ENCODE results near the gene IPO5. TPM values are rescaled to one million over a fixed set of nuclear protein-coding genes. Genes with fewer than 3 reads are reported as not detected.

The IPO5 gene
- total RNA-seq, 1 experiment from 2014 or later: 342 TPM

GRCh38 chr13:97967226-97967625 lies 13.8 kb downstream of the IPO5 start:
- H2BK12ac ChIP-seq (ENCODE audit: insufficient read length, low read depth, low read length): no peak overlapping the region
- no peaks in the 10 kb centered on the region for H3K36me3 Mint-ChIP-seq (ENCODE audit: insufficient read depth in 1 of 3, low read depth in 3 of 3)
- no peaks in the 10 kb centered on the region for H3K9me3 Mint-ChIP-seq
- DNase-seq: no peak
- H3K9me3 ChIP-seq (ENCODE audit: control insufficient read depth, low read depth, low read length): no peaks in the 10 kb centered on the region
- no peaks in the 10 kb centered on the region for H3K4me1 ChIP-seq (ENCODE audit: insufficient read depth, low read length)
- no peak overlapping the region for H3K4me2 ChIP-seq (ENCODE audit: insufficient read depth, insufficient read length, low read length)
- no peaks in the 10 kb centered on the region for H3K4me1 Mint-ChIP-seq
- no peak overlapping the region for H4K8ac ChIP-seq (replicated peaks; ENCODE audit: insufficient read length, low read depth, low read length)
- H4K91ac ChIP-seq (ENCODE audit: insufficient read length, low read depth, low read length): no peak overlapping the region
- no peak overlapping the region for H2BK120ac ChIP-seq (ENCODE audit: low read depth, low read length, poor library complexity, severe bottlenecking)
- H3K79me2 ChIP-seq (ENCODE audit: insufficient read depth, low read length): no peaks in the 10 kb centered on the region
- no peak overlapping the region for H3K9ac ChIP-seq (ENCODE audit: extremely low read depth, insufficient read length, low read length)
- H3K27ac ChIP-seq (ENCODE audit: insufficient read length, low read depth, low read length): no peak overlapping the region
- no peak overlapping the region for H2AK5ac ChIP-seq (ENCODE audit: insufficient read length, low read length)
- H3K56ac ChIP-seq (ENCODE audit: insufficient read length, low read depth, low read length): no peak overlapping the region
- no peaks in the 10 kb centered on the region for H4K20me1 ChIP-seq (ENCODE audit: control insufficient read depth, insufficient read depth, insufficient read length)
- H3K18ac ChIP-seq (ENCODE audit: insufficient read length, low read depth, low read length): no peak overlapping the region
- no peak overlapping the region for H2BK20ac ChIP-seq (ENCODE audit: low read depth, low read length, poor library complexity, severe bottlenecking)
- H3K27me3 Mint-ChIP-seq (ENCODE audit: low read depth): peaks cover 4% of the 10 kb centered on the region
- H4K5ac ChIP-seq (ENCODE audit: insufficient read length, low read depth, low read length): no peak overlapping the region
- TF ChIP-seq, protein P1, sequence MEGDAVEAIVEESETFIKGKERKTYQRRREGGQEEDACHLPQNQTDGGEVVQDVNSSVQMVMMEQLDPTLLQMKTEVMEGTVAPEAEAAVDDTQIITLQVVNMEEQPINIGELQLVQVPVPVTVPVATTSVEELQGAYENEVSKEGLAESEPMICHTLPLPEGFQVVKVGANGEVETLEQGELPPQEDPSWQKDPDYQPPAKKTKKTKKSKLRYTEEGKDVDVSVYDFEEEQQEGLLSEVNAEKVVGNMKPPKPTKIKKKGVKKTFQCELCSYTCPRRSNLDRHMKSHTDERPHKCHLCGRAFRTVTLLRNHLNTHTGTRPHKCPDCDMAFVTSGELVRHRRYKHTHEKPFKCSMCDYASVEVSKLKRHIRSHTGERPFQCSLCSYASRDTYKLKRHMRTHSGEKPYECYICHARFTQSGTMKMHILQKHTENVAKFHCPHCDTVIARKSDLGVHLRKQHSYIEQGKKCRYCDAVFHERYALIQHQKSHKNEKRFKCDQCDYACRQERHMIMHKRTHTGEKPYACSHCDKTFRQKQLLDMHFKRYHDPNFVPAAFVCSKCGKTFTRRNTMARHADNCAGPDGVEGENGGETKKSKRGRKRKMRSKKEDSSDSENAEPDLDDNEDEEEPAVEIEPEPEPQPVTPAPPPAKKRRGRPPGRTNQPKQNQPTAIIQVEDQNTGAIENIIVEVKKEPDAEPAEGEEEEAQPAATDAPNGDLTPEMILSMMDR (conservative IDR thresholded peaks at IDR 0.05): no peak
- no peak overlapping the region for H2BK5ac ChIP-seq (ENCODE audit: insufficient read length, low read length)
- H3K14ac ChIP-seq (ENCODE audit: insufficient read depth, low read length): no peak overlapping the region
- no peak overlapping the region for H2BK15ac ChIP-seq (ENCODE audit: low read depth, low read length)
- H2AFZ ChIP-seq (ENCODE audit: low read length): no peak overlapping the region
- no peaks in the 10 kb centered on the region for H3K27me3 ChIP-seq (ENCODE audit: insufficient read depth, low read length)
- H3K79me1 ChIP-seq (ENCODE audit: insufficient read depth, low read depth, low read length, poor library complexity, severe bottlenecking): no peaks in the 10 kb centered on the region
- H3K4ac ChIP-seq (ENCODE audit: low read depth, low read length): no peak overlapping the region
- H3K23me2 ChIP-seq (ENCODE audit: insufficient read length, low read depth, low read length, poor library complexity, severe bottlenecking): no peaks in the 10 kb centered on the region
- H3K23ac ChIP-seq (ENCODE audit: insufficient read length, low read depth, low read length): no peak overlapping the region
- H3K4me3 Mint-ChIP-seq: no peak overlapping the region
- H3K27ac Mint-ChIP-seq: no peak overlapping the region; a peak in 1 of 7 replicates
- H3T11ph ChIP-seq (ENCODE audit: low read length): no peak overlapping the region

Data from H9 (cell line).